Sigmoid colon (tissue), 4 donors: ENCODE data around the gene MON2.

Source experiments
- CTCF ChIP-seq, 4 experiments: fragments of 450-650 bp in 3 of 4; fragments of 200-600 bp in 1 of 4; IDR thresholded peaks; one replicate each; pipeline ENCODE4 v1.5.1; 2016 to 2019; ENCODE audit warnings: antibody characterized with exemption in 4 of 4, mild to moderate bottlenecking in 3 of 4, moderate library complexity in 2 of 4
- POLR2A ChIP-seq, 2 donors: fragments of 450-650 bp; IDR thresholded peaks; one replicate each; pipeline ENCODE4 v1.6.1; 2016; ENCODE audit warnings: antibody characterized with exemption in 2 of 2, mild to moderate bottlenecking in 2 of 2, moderate library complexity in 2 of 2
- POLR2AphosphoS5 ChIP-seq, 4 donors: sonication (generic); formaldehyde crosslinking; IDR thresholded peaks; one replicate each; pipeline ENCODE4 v1.6.1; 2017; ENCODE audit warnings: antibody characterized with exemption in 4 of 4

- TF ChIP-seq CTCF (IDR thresholded peaks at IDR 0.05), result no peak
- no peak for TF ChIP-seq POLR2AphosphoS5 (IDR thresholded peaks at IDR 0.05)
- TF ChIP-seq POLR2A (IDR thresholded peaks at IDR 0.05), result no peak
Measured at GRCh38 chr12:62517887-62518286, 51.3 kb downstream of the MON2 start.
